Lung (tissue), 12 donors: ENCODE results near the gene CASP1. TPM values are rescaled to one million over a fixed set of nuclear protein-coding genes. Genes with fewer than 3 reads are reported as not detected.
A peak's percentile ranks its signal among the peaks of the same experiment; 100 is the strongest.
"Not testable (repeated sequence)": the region's sequence is repeated elsewhere in the genome, so short reads cannot be mapped to it uniquely, and the experiment has no call there.

Experiments used
- ATAC-seq: fragments of 200-7000 bp; cut with Tn5 transposase; one replicate; pipeline ENCODE4 v1.9.1; 2020; ENCODE audit warnings: moderate number of reproducible peaks; ENCODE audit not compliant: insufficient read depth, low FRiP score
- DNase-seq, 3 donors: peaks; one replicate each; pipeline ENCODE4 v3.0.0-alpha.2; 2013 to 2017
- H3K27ac ChIP-seq, 2 donors: one replicate each; pipeline ENCODE4 v1.5.1; 2013; ENCODE audit warnings: mild to moderate bottlenecking in 2 of 2, moderate library complexity in 2 of 2, control low read depth in 1 of 2, inconsistent platforms in 1 of 2, low read depth in 1 of 2, low read length in 1 of 2
- H3K27me3 ChIP-seq, 3 donors: one replicate each; pipeline ENCODE4 v1.5.1; 2013; ENCODE audit warnings: low read length in 2 of 3; ENCODE audit not compliant: control insufficient read depth in 3 of 3, insufficient read depth in 3 of 3
- H3K36me3 ChIP-seq, 4 donors: one replicate each; pipeline ENCODE4 v1.5.1; 2013; ENCODE audit warnings: low read length in 4 of 4, mild to moderate bottlenecking in 1 of 4, moderate library complexity in 1 of 4; ENCODE audit not compliant: control insufficient read depth in 4 of 4, insufficient read depth in 4 of 4
- H3K4me1 ChIP-seq, 5 donors: one replicate each; pipeline ENCODE4 v1.5.1; 2013; ENCODE audit warnings: low read length in 5 of 5, mild to moderate bottlenecking in 2 of 5, moderate library complexity in 1 of 5; ENCODE audit not compliant: control insufficient read depth in 5 of 5, insufficient read depth in 5 of 5
- H3K4me3 ChIP-seq: one replicate; pipeline ENCODE4 v1.5.1; 2013; ENCODE audit warnings: mild to moderate bottlenecking, control low read depth, moderate library complexity
- H3K9ac ChIP-seq, 2 donors: one replicate each; pipeline ENCODE4 v1.5.1; 2013; ENCODE audit warnings: low read length in 2 of 2, control low read depth in 1 of 2; ENCODE audit not compliant: insufficient read depth in 1 of 2
- H3K9me3 ChIP-seq, 4 donors: one replicate each; pipeline ENCODE4 v1.5.1; 2013; ENCODE audit warnings: low read length in 3 of 4, mild to moderate bottlenecking in 1 of 4, moderate library complexity in 1 of 4; ENCODE audit not compliant: control insufficient read depth in 4 of 4, insufficient read depth in 3 of 4
- WGBS, 2 donors: extraction: QIAGEN DNeasy Blood & Tissue Kit; methylation state at CpG; one replicate each; pipeline ENCODE4 v1.1.7; 2013; 5-methylcytosine and 5-hydroxymethylcytosine counted together
- polyA plus RNA-seq, 2 donors: library from polyadenylated mRNA; stranded (reverse); fragments of 200-250 nt; gene quantifications; one replicate each; pipeline ENCODE4 v1.2.1, GENCODE V29; 2013
- total RNA-seq, 2 donors: library from RNA; depleted of rRNA in 1 of 2; stranded (reverse); fragments of >200 nt in 1 of 2; gene quantifications; one replicate each; pipeline ENCODE4 v1.2.1, GENCODE V29; 2014 to 2021
- TF ChIP-seq, protein P1 (sequence below): IDR thresholded peaks from 2 replicates; pipeline ENCODE4 v1.5.1; 2012; ENCODE audit warnings: mild to moderate bottlenecking; ENCODE audit errors: control extremely low read depth, extremely low read depth
- donor health status: control.
- donor health status: control.
- donor health status: Bipolar disorder and iron deficiency.
- donor health status: healthy.
- donor health status: DM: yes; HTN: yes; CAD: no.

Gene CASP1
- total and polyA plus RNA-seq, 4 donors = 30.2 to 115 (median 44.6) TPM

DNA sequence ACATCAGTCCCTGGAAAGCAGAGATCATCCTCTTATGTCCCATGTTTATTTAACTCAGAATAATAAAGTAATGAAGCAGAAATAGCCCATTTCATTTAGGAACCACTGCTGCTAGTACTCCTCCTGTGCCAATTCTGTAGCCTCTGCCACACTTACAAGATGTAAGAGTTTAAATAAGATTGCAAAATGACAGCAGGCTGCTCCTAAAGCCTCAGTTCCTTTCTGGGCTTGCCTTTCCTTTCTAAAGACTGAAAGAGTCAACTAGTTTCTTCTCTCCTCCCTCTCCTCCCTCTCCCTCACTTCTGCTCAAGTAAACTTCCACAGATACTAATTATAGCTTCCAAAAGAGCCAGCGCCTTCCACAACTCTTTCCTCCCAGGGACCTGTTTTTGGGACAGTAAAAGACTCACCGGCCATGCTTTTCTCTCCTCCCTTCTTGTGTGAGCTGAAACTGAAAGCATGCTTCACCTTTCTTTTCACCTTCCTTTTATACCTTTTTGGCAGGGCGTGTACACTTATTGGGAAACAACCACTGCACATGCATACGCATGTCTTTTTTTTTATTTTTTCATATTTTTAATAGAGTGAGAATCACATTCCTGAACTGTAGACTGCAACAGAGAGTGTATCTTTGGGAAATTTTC, 36.3 kb upstream of the CASP1 start:
- H3K27ac ChIP-seq = no peak overlapping the region
- H3K4me1 ChIP-seq = no peaks in the 10 kb centered on the region
- 72 to 73% methylated on average over 4 of the region's 4 CpGs for WGBS, 2 donors
- no peak overlapping the region for H3K4me3 ChIP-seq
- TF ChIP-seq, protein P1, sequence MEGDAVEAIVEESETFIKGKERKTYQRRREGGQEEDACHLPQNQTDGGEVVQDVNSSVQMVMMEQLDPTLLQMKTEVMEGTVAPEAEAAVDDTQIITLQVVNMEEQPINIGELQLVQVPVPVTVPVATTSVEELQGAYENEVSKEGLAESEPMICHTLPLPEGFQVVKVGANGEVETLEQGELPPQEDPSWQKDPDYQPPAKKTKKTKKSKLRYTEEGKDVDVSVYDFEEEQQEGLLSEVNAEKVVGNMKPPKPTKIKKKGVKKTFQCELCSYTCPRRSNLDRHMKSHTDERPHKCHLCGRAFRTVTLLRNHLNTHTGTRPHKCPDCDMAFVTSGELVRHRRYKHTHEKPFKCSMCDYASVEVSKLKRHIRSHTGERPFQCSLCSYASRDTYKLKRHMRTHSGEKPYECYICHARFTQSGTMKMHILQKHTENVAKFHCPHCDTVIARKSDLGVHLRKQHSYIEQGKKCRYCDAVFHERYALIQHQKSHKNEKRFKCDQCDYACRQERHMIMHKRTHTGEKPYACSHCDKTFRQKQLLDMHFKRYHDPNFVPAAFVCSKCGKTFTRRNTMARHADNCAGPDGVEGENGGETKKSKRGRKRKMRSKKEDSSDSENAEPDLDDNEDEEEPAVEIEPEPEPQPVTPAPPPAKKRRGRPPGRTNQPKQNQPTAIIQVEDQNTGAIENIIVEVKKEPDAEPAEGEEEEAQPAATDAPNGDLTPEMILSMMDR = no peak
- ATAC-seq = no peak
- no peaks in the 10 kb centered on the region for H3K9me3 ChIP-seq
- H3K36me3 ChIP-seq = no peaks in the 10 kb centered on the region
- no peak for DNase-seq
- no peak overlapping the region for H3K9ac ChIP-seq
- no peaks in the 10 kb centered on the region for H3K27me3 ChIP-seq

DNA sequence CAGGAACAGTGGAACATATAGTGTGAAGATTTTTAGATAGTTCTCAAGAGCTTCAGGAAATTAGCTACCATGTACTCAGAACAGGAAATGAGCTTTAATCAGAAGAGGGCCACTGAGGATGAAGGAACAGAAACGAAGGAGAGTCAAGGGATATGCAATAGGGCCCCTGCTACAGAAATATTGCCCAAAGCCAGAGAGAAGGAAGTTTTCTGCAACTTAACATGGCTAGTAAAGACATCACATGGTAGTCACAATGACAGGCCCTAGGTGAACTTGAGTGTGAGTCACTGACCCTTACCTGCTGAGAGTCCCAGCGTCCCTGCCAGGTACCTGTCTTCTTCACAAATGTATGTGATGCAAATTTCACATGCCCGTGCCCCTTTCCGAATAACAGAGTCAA, 35.4 kb upstream of the CASP1 start:
- Histone ChIP-seq H3K9ac (no peak overlapping the region), H3K4me3 (no peak overlapping the region), H3K27ac (no peak overlapping the region), H3K9me3 (no peaks in the 10 kb centered on the region), H3K27me3 (no peaks in the 10 kb centered on the region), H3K4me1 (no peaks in the 10 kb centered on the region), H3K36me3 (no peaks in the 10 kb centered on the region)
- no peak for DNase-seq
- TF ChIP-seq, protein P1 = no peak
- no peak for ATAC-seq
- WGBS, 2 donors = 75 to 85% methylated on average over 4 of the region's 4 CpGs

DNA sequence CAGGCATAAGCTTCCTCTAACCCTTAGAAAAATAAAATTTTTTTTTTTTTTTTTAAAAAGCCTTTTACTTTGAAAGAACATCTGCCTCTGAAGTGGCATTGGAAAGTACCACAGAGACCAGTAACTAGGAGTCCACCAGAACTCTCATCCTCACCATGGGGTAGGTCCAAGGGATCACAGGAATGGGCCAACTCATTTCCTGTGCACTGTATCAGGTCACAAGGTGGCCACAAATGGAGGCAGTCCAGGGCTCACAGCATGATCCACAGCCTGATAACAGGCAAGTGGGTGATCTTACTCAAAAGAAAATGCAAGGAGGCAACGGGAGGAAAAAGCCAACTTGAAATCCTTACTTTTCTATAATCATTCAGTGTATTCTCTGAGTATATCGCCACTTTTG, 34.8 kb upstream of the CASP1 start:
- not testable (repeated sequence) for H3K4me3 ChIP-seq, H3K36me3 ChIP-seq, H3K27ac ChIP-seq, H3K27me3 ChIP-seq, DNase-seq, ATAC-seq, H3K9me3 ChIP-seq, H3K4me1 ChIP-seq, H3K9ac ChIP-seq
- 0 to 82% methylated on average over 1 to 2 of the region's 2 CpGs for WGBS, 2 donors

DNA sequence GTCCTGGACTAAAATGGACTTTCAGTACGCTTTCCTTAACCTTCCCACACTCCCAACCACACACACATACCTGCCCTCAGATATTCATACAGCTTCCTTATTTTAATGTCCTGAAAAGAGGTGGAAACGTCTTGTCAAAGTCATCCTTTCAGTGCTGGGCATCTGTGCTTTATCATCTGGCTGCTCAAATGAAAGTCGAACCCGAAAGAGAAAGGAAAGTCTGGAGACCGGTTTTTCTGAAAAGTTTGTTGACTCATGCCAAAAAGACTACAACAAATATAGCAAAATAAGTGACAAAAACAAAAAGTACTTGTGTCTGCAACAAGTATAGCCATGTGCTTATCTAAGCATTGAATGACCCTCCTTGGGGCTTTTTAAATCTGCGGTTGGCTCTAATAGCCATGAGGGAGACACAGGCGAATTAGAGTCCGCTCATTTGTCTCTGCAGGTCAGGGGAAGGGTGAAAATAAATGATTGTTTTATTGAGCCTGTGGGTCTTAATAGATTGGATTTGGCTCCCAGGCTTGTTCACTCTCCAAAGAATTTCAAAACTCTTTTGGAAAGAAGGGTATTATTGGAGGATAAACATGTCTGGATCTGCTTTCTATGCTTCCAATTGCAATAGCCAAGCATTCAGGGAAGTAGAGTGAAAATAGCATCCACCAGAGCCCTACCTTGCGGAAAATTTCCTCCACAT, 28.4 kb upstream of the CASP1 start:
- not testable (repeated sequence) for H3K9ac ChIP-seq, H3K9me3 ChIP-seq, H3K4me3 ChIP-seq, ATAC-seq, H3K4me1 ChIP-seq, H3K36me3 ChIP-seq, H3K27ac ChIP-seq, H3K27me3 ChIP-seq
- peak in 1 of 3 donors; percentile 56 for DNase-seq
- WGBS, 2 donors = 65 to 74% methylated on average over 9 of the region's 9 CpGs
